Mucosa of rectum (tissue), 2 donors: Measurements from ENCODE around the gene REEP3.

ENCODE experiments used
- H3K27ac ChIP-seq, 2 donors: one replicate each; pipeline ENCODE4 v1.7.0; 2013; ENCODE audit warnings: inconsistent platforms in 2 of 2, low read depth in 2 of 2, low read length in 2 of 2
- H3K27me3 ChIP-seq, 2 donors: one replicate each; pipeline ENCODE4 v1.7.0; 2013; ENCODE audit warnings: low read length in 2 of 2; ENCODE audit not compliant: control insufficient read depth in 2 of 2, insufficient read depth in 2 of 2
- H3K36me3 ChIP-seq, 2 donors: one replicate each; pipeline ENCODE4 v1.7.0; 2013; ENCODE audit warnings: low read length in 2 of 2; ENCODE audit not compliant: control insufficient read depth in 2 of 2, insufficient read depth in 2 of 2
- H3K4me1 ChIP-seq, 2 donors: one replicate each; pipeline ENCODE4 v1.7.0; 2013; ENCODE audit warnings: low read length in 2 of 2, mild to moderate bottlenecking in 1 of 2; ENCODE audit not compliant: control insufficient read depth in 2 of 2, insufficient read depth in 2 of 2
- H3K4me3 ChIP-seq, 2 donors: one replicate each; pipeline ENCODE4 v1.7.0; 2013; ENCODE audit warnings: low read length in 2 of 2
- H3K9ac ChIP-seq, 2 donors: one replicate each; pipeline ENCODE4 v1.7.0; 2013; ENCODE audit warnings: low read length in 2 of 2, low read depth in 1 of 2, mild to moderate bottlenecking in 1 of 2
- H3K9me3 ChIP-seq, 2 donors: one replicate each; pipeline ENCODE4 v1.7.0; 2013; ENCODE audit warnings: low read length in 2 of 2; ENCODE audit not compliant: control insufficient read depth in 2 of 2
- donor health status: healthy.
- donor health status: Normal muscosa, but diverticular disease.

Gene REEP3

GRCh38 chr10:63595072-63595471, 73.9 kb downstream of the REEP3 start:
- Histone ChIP-seq H3K27me3 (no peaks in the 10 kb centered on the region), H3K9ac (no peak overlapping the region), H3K36me3 (peaks cover 10 to 11% of the 10 kb centered on the region in 2 donors), H3K27ac (no peak overlapping the region), H3K4me1 (no peaks in the 10 kb centered on the region), H3K9me3 (no peaks in the 10 kb centered on the region), H3K4me3 (no peak overlapping the region)

- no peaks in the 10 kb centered on the region for H3K27me3 ChIP-seq
- peaks cover 10 to 11% of the 10 kb centered on the region in 2 donors for H3K36me3 ChIP-seq
- H3K9ac ChIP-seq: no peak overlapping the region
- no peaks in the 10 kb centered on the region for H3K9me3 ChIP-seq
- no peak overlapping the region for H3K4me3 ChIP-seq
- H3K27ac ChIP-seq: no peak overlapping the region
- no peaks in the 10 kb centered on the region for H3K4me1 ChIP-seq
Observed at GRCh38 chr10:63596924-63597323, 75.7 kb downstream of the REEP3 start.

DNA sequence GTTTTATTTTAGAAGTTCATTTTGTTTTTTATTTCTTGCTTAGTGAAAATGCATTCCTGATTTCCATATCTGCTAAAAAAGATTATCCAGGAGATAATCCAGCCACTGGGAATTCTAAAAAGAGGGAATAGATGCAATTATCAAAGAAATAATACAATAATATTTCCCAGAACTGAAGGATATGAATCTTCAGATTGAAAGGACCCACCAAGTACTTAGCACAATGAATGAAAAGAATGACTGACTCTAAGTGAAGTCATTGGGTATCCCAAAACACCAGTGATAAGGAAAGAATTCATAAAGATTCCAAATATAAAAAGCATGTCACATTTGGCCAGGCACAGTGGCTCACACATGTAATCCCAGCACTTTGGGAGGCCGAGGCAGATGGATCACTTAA, 79.3 kb downstream of the REEP3 start:
- no peak overlapping the region for H3K27ac ChIP-seq

GRCh38 chr10:63603709-63604445, 82.7 kb downstream of the REEP3 start:
- Histone ChIP-seq H3K4me1 (no peaks in the 10 kb centered on the region), H3K27ac (no peak overlapping the region), H3K4me3 (no peak overlapping the region), H3K27me3 (no peaks in the 10 kb centered on the region), H3K9me3 (no peaks in the 10 kb centered on the region), H3K9ac (no peak overlapping the region), H3K36me3 (peaks cover 0 to 2% of the 10 kb centered on the region in 2 donors)

More for the DNA sequence above, 79.3 kb downstream of the REEP3 start:
- H3K36me3 ChIP-seq: peaks cover 5 to 11% of the 10 kb centered on the region in 2 donors
- no peaks in the 10 kb centered on the region for H3K27me3 ChIP-seq
- H3K9me3 ChIP-seq: no peaks in the 10 kb centered on the region
- H3K9ac ChIP-seq: no peak overlapping the region
- no peak overlapping the region for H3K4me3 ChIP-seq
- no peaks in the 10 kb centered on the region for H3K4me1 ChIP-seq

DNA sequence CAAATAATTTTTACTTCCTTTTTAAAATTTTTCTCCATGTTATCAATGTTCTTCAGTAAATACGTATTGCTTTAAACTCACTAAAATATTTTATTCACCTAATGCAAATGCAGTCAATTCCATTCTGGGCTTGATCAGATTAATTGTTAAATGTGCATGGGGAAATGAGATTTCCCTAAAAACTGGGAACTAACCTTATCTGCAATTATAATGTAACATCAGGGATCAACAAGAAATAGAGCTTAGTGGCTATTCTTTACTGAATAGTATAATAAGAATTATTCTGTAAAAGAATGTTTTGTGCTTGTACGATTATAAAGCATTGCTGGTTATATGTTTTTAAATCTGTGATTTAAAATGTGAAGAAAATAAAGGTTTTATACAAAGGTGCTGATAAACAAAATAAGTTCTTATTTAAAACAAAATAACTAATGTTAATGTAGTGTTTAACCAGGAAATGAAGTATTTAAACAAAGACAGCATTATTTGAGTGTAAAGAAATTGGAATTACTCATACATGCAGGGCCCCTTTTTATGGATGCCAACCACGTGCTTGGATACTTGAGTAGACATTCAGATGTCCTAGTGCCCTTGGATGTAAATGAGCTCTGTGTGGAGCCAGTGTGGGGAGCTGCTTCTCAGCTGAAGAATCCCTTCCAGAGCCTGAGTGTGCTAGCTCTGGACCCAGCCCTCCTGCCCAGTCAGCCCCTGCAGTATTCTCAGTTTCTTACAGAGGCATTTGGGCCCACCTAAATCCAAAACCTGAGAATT, 84.2 kb downstream of the REEP3 start:
- Histone ChIP-seq H3K36me3 (no peaks in the 10 kb centered on the region), H3K4me1 (no peaks in the 10 kb centered on the region), H3K27ac (no peak overlapping the region), H3K4me3 (no peak overlapping the region), H3K9ac (no peak overlapping the region), H3K27me3 (no peaks in the 10 kb centered on the region), H3K9me3 (no peaks in the 10 kb centered on the region)

DNA sequence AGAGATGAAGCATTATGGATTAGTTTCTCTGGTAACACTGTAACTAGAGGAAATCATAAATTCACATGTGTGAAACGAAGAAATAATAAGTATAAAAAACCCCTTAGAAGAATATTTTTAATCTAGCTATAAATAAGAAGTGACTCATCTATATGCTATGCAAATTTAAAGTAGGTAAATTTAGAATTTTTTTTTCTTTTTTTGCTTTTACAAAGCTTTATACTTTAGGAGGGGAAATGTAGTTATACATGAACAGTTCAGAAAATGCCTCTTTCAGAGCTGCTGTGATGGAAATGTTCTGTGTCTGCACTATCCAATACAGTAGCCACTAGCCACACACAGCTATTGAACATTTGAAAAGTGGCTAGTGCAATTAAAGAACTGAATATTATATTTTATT, 87.3 kb downstream of the REEP3 start:
- no peaks in the 10 kb centered on the region for H3K4me1 ChIP-seq
- H3K27me3 ChIP-seq: no peaks in the 10 kb centered on the region
- no peak overlapping the region for H3K27ac ChIP-seq
- H3K4me3 ChIP-seq: no peak overlapping the region
- H3K9me3 ChIP-seq: no peaks in the 10 kb centered on the region
- no peak overlapping the region for H3K9ac ChIP-seq
- peaks cover 0 to 2% of the 10 kb centered on the region in 2 donors for H3K36me3 ChIP-seq

- Histone ChIP-seq H3K9ac (no peak overlapping the region), H3K9me3 (no peaks in the 10 kb centered on the region), H3K36me3 (peaks cover 0 to 2% of the 10 kb centered on the region in 2 donors), H3K4me1 (no peaks in the 10 kb centered on the region), H3K27me3 (no peaks in the 10 kb centered on the region), H3K4me3 (no peak overlapping the region), H3K27ac (no peak overlapping the region)
Observed at GRCh38 chr10:63611078-63611477, 89.9 kb downstream of the REEP3 start.

- Histone ChIP-seq H3K4me1 (no peaks in the 10 kb centered on the region), H3K36me3 (peaks cover 5 to 7% of the 10 kb centered on the region in 2 donors), H3K9me3 (no peaks in the 10 kb centered on the region), H3K27ac (no peak overlapping the region), H3K9ac (no peak overlapping the region), H3K27me3 (no peaks in the 10 kb centered on the region), H3K4me3 (no peak overlapping the region)
Observed at GRCh38 chr10:63614371-63614891, 93.2 kb downstream of the REEP3 start.

GRCh38 chr10:63618552-63618951, 97.4 kb downstream of the REEP3 start:
- Histone ChIP-seq H3K4me3 (no peak overlapping the region), H3K27ac (no peak overlapping the region), H3K36me3 (peaks cover 3 to 7% of the 10 kb centered on the region in 2 donors), H3K9me3 (no peaks in the 10 kb centered on the region), H3K27me3 (no peaks in the 10 kb centered on the region), H3K9ac (no peak overlapping the region), H3K4me1 (no peaks in the 10 kb centered on the region)

- Histone ChIP-seq H3K9ac (no peak overlapping the region), H3K4me1 (no peaks in the 10 kb centered on the region), H3K9me3 (no peaks in the 10 kb centered on the region), H3K27ac (no peak overlapping the region), H3K4me3 (no peak overlapping the region), H3K27me3 (no peaks in the 10 kb centered on the region), H3K36me3 (peaks cover 3 to 7% of the 10 kb centered on the region in 2 donors)
Observed at GRCh38 chr10:63619426-63619825, 98.2 kb downstream of the REEP3 start.
